NCI-H82 treated with DMSO at 0.1 percent for 48 hours (cell line): ENCODE results near the gene PAQR4.

Source experiments
- DNase-seq: peaks from one replicate; lab custom pipeline; 2025; ENCODE audit not compliant: unreplicated experiment; lab: John Stamatoyannopoulos, UW

PAQR4 gene

DNA sequence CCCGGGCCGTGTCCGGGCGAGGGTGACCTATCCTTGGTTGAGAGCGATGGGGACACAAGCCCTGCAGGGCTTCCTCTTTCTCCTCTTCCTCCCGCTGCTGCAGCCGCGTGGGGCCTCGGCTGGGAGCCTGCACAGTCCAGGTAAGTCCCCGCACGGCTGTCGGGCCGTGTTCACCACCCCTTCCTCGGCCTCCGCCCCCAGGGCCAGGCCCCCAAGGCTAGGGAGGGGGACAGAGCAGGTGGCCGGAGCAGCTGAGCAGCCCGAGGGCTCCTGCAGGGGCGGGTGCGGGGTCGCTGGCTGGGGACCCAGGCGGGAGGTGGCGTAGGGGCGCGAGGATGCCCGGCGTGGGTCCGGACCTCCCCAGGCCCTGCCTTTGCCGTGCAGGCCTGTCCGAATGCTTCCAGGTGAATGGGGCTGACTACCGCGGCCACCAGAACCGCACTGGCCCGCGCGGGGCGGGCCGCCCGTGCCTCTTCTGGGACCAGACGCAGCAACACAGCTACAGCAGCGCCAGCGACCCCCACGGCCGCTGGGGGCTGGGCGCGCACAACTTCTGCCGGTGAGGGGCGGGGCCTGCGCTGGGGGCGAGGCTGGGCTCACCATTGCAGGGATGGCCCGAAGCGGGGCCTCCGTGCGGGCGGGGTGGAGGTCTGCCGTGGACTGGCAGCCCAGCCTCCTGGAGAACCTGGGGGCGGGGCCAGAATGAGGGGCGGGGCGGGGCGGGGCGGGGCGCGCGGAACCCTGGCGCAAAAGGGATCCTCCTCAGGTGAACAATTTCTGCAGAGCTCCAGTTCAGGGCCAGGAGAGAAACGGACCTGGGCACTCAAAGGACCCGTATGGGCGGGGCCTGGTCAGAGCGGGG, 4.4 kb upstream of the PAQR4 start:
- peak; percentile 90 for DNase-seq

- no peak for DNase-seq
Observed at GRCh38 chr16:2966043-2966807, 2.9 kb upstream of the PAQR4 start.

DNA sequence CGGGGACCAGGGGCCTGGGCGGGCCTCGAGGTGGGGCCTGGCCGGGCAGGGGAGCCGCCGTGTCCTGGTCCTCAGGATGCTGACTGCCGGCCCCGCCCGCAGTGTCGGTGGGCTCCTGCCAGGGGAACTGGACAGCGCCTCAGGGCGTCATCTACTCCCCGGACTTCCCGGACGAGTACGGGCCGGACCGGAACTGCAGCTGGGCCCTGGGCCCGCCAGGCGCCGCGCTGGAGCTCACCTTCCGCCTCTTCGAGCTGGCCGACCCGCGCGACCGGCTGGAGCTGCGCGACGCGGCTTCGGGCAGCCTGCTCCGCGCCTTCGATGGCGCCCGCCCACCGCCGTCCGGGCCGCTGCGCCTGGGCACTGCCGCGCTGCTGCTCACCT, 2.3 kb upstream of the PAQR4 start:
- DNase-seq: no peak

- no peak for DNase-seq
Observed at GRCh38 chr16:2967211-2967631, 1.9 kb upstream of the PAQR4 start.

- DNase-seq: no peak
Observed at GRCh38 chr16:2967721-2968161, 1.4 kb upstream of the PAQR4 start.

GRCh38 chr16:2968368-2968737, 795 bp upstream of the PAQR4 start:
- peak; percentile 59 for DNase-seq

DNA sequence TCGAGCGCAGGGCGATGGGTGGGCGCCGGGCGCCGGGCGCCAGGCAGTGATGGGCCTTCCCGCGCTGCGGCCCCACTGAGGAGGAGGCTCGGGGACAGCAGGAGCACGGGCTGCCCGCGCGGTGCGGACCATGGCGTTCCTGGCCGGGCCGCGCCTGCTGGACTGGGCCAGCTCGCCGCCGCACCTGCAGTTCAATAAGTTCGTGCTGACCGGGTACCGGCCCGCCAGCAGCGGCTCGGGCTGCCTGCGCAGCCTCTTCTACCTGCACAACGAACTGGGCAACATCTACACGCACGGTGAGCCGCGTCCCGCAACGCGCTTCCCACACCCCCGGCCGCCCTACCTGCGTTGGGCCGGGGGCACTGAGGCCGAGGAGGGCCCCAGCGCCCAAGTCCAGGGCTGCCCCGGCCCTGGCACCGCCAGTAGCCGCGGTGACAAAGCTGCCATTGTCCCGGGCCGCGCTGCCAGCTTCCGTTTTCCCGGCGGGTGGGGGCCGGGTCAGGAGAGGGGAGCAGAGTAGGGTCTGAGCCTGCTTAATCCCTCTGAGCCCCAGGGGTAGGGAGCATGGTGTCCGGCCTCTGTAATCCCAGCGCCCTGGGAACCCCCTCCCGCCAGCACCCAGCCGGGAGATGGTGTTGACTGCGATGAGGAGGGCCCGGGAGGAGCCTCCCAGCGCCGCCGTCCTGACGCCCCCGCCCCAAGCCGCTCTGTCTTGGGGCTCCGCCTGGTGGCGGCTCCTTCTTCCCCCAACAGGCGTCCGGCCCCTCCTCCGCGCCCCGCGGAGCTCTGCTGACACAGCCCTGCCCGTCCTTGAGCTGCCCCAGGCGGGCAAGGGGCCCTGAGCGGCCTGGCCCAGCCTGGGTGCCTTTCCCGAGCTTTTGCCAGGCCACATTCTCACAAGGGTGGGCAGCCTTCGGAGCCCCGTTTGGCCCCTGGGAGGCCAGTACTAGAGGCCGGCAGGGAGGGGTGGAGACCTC, 685 bp downstream of the PAQR4 start:
- peak; percentile 46 for DNase-seq

DNA sequence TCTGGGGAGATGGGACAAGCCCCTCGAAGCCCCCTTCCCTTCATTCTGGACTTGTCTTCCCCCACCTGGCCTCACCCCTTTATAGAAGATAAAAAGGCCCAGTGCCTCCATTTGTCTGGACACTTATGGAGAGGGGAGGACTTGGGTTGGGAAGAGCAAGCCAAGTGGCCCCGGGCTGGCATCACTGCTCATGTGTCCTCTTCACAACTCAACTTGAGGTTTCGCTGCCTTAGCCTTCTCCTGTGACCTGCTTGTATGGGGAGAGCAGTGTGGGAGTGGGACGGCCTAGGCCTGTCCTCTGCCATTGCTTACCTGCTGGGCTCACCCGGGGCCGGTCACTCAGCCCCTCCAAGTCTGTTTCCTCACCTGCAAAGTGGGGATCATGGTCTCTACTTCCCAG, 1.4 kb downstream of the PAQR4 start:
- no peak for DNase-seq

GRCh38 chr16:2971134-2971984, 2.2 kb downstream of the PAQR4 start:
- no peak for DNase-seq

- no peak for DNase-seq
Observed at GRCh38 chr16:2971985-2972784, 3.0 kb downstream of the PAQR4 start.

DNA sequence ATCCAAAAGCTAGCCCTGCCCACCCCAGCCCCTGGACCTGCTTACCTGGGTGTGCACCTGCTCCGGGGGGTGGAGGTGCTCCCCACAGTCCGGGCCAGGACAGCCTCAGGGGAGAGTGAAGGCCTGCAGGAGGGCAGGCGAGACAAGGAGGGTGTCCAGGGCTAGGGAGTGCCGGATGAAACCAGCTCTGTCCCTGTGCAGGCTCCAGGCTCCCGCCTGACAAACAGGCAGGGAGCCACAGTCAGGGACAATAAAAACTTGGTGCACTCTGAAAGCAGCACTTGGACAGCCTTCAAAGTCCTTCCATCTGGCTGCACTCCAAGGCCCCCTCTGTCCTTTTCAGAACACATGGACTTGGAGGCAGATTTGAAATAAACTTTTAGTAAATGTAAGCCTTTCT, 3.9 kb downstream of the PAQR4 start:
- no peak for DNase-seq

- DNase-seq: no peak
Observed at GRCh38 chr16:2973605-2974318, 4.6 kb downstream of the PAQR4 start.

GRCh38 chr16:2974319-2975056, 5.3 kb downstream of the PAQR4 start:
- DNase-seq: no peak

DNA sequence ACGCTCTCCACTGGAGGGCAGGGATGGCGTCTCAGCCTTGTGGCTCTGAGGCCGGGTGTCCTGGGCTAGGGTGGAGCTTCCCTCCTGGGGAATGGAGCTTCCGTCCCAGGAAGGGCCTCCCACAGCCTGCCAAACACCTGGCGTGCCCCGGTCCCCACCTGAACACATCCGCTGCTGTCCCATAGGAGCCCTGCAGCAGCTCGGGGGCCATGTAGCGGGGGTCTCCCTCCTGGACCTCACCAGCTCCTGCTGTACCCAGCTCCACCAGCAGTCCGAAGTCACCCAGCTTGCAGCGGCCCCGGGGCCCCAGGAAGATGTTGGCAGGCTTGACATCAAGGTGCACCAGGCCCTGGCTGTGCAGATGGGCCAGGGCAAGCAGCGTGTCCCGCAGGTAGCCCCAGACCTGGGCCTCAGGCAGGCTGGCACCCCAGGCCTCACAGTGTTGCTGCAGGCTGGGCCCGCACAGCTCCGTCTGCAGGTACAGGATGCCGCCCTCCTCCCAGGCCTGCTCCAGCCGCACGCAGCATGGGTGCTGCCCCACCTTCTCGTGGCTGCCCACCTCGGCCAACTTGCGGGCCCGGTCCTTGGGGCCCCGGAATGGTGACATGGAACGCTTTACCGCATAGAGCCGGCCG, 6.1 kb downstream of the PAQR4 start:
- no peak for DNase-seq

DNA sequence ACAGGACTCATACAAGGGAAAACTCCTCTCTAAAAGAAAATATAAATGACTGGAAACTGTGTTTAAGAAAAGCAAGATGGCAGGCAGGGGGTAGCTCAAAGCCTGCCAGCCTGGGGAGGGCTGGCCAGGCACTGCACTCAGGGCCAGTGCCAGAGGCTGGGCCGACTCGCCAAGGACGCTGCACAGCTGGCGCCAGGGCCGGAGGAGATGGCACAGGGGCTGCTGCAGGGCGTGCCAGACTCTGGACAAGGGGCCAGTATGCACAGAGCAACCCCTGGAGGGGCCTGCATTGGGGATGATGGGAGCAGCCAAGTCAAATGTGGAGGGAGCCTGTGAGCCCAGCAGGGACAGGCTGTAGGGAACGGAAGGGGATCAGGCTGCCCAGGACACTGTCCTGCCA, 7.1 kb downstream of the PAQR4 start:
- no peak for DNase-seq

- no peak for DNase-seq
Observed at GRCh38 chr16:2976673-2977072, 7.5 kb downstream of the PAQR4 start.

DNA sequence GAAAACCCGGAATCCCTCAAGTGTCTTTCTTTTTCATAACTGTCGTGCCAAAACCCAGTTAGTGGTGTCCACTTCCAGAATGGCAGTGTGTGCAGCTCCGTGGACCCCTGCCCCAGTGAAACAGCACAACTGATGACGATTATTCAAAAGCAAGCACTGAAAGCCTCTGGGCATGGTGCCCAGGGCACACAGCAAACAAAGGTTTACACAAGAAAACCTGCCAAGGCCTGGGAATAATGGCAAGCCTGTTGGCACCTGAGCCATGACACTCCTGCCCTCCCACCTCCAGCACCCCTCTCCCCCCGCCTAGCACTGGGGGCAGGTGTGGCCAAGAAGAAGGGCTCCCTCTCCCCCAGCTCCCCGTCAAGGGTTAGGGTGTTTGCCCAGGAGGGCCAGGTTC, 8.3 kb downstream of the PAQR4 start:
- DNase-seq: no peak
